Measurements from ENCODE around the gene HEBP1. TPM values are rescaled to one million over a fixed set of nuclear protein-coding genes. Genes with fewer than 3 reads are reported as not detected.

The HEBP1 gene
- total and polyA plus RNA-seq, 4 donors, result 27.7 to 70.0 (median 50.3) TPM

DNA sequence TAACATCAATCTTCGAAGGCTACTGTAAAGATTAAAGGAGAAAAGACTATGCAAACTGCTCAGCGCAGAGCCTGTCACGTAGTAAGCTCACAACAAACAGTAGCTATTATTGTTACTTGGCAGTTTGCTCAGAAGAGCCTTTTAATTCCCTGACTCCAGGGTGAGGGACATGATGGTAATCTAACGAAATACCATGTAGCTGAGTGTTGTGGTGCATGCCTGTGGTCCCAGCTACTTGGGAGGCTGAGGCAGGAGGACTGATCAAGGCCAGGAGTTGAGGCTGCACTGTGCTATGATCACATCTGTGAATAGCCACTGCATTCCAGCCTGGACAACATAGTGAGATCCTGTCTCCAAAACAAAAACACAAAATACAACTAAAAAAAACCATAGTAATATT is 22.8 kb downstream of the HEBP1 start:
- TF ChIP-seq GABPA (IDR thresholded peaks at IDR 0.05 in 1 of 2, conservative IDR thresholded peaks at IDR 0.05 in 1 of 2) (no peak), JUND (IDR thresholded peaks at IDR 0.05) (no peak), TAF1 (conservative IDR thresholded peaks at IDR 0.05) (no peak), HNF4G (IDR thresholded peaks at IDR 0.05) (no peak), HNF4A (conservative IDR thresholded peaks at IDR 0.05) (no peak), EGR1 (IDR thresholded peaks at IDR 0.05; ENCODE audit: low read depth in 2 of 2) (no peak), FOXA1 (IDR thresholded peaks at IDR 0.05) (no peak), SP1 (IDR thresholded peaks at IDR 0.05) (no peak)
- TF ChIP-seq, protein P1, sequence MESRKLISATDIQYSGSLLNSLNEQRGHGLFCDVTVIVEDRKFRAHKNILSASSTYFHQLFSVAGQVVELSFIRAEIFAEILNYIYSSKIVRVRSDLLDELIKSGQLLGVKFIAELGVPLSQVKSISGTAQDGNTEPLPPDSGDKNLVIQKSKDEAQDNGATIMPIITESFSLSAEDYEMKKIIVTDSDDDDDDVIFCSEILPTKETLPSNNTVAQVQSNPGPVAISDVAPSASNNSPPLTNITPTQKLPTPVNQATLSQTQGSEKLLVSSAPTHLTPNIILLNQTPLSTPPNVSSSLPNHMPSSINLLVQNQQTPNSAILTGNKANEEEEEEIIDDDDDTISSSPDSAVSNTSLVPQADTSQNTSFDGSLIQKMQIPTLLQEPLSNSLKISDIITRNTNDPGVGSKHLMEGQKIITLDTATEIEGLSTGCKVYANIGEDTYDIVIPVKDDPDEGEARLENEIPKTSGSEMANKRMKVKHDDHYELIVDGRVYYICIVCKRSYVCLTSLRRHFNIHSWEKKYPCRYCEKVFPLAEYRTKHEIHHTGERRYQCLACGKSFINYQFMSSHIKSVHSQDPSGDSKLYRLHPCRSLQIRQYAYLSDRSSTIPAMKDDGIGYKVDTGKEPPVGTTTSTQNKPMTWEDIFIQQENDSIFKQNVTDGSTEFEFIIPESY (IDR thresholded peaks at IDR 0.05), result no peak
- Histone ChIP-seq H3K9ac (ENCODE audit: low read depth in 1 of 2, low read length in 2 of 2) (no peak overlapping the region), H3K36me3 (ENCODE audit: control insufficient read depth in 4 of 4, insufficient read depth in 3 of 4, low read depth in 1 of 4, low read length in 3 of 4) (peaks cover 14 to 75% (median 60%) of the 10 kb centered on the region in 4 donors), H3K9me3 (ENCODE audit: control insufficient read depth in 4 of 4, low read length in 3 of 4) (no peaks in the 10 kb centered on the region), H3K4me3 (ENCODE audit: low read depth in 1 of 3, low read length in 3 of 3) (no peak overlapping the region), H3K27ac (ENCODE audit: low read depth in 1 of 2, low read length in 2 of 2) (no peak overlapping the region), H3K27me3 (ENCODE audit: control insufficient read depth in 4 of 4, insufficient read depth in 4 of 4, low read length in 3 of 4) (no peaks in the 10 kb centered on the region), H3K4me1 (ENCODE audit: control insufficient read depth in 4 of 4, insufficient read depth in 4 of 4, low read length in 3 of 4) (no peaks in the 10 kb centered on the region)
- 95% methylated on average over 4 of the region's 4 CpGs for WGBS
- no peak for DNase-seq (ENCODE audit: low spot score)

DNA sequence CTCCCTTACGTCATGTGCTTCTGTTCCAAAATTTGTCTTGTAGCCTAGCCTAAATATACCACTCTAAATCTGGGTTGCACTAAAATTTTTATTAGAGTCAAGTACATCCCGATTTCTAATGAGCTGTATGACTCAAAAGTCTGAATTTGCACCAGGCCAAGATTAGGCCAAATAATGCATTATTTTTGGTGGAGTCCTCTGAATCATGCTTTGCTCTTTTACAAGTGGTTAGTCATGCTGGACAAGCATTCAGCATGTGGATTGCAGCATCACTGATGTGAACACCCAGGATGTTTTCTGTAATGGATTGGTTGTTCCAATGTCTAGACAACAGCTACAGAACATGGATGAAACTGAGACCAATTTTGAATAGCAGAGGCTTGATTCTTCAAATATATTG is 23.7 kb downstream of the HEBP1 start:
- 89% methylated on average over 2 of the region's 2 CpGs for WGBS
- H3K9ac ChIP-seq (ENCODE audit: low read depth in 1 of 2, low read length in 2 of 2), result no peak overlapping the region
- H3K36me3 ChIP-seq (ENCODE audit: control insufficient read depth in 4 of 4, insufficient read depth in 3 of 4, low read depth in 1 of 4, low read length in 3 of 4), result peaks cover 15 to 74% (median 64%) of the 10 kb centered on the region in 4 donors
- no peaks in the 10 kb centered on the region for H3K9me3 ChIP-seq (ENCODE audit: control insufficient read depth in 4 of 4, low read length in 3 of 4)
- no peak for DNase-seq (ENCODE audit: low spot score)
- H3K27me3 ChIP-seq (ENCODE audit: control insufficient read depth in 4 of 4, insufficient read depth in 4 of 4, low read length in 3 of 4), result no peaks in the 10 kb centered on the region
- no peak overlapping the region for H3K4me3 ChIP-seq (ENCODE audit: low read depth in 1 of 3, low read length in 3 of 3)
- no peaks in the 10 kb centered on the region for H3K4me1 ChIP-seq (ENCODE audit: control insufficient read depth in 4 of 4, insufficient read depth in 4 of 4, low read length in 3 of 4)
- no peak for TF ChIP-seq RAD21 (IDR thresholded peaks at IDR 0.05)
- no peak for TF ChIP-seq JUND (IDR thresholded peaks at IDR 0.05)
- no peak for TF ChIP-seq SP1 (IDR thresholded peaks at IDR 0.05)
- TF ChIP-seq HNF4G (IDR thresholded peaks at IDR 0.05), result no peak
- TF ChIP-seq, protein P2, sequence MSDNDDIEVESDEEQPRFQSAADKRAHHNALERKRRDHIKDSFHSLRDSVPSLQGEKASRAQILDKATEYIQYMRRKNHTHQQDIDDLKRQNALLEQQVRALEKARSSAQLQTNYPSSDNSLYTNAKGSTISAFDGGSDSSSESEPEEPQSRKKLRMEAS (IDR thresholded peaks at IDR 0.05), result no peak
- no peak for TF ChIP-seq TAF1 (conservative IDR thresholded peaks at IDR 0.05)
- TF ChIP-seq FOXA1 (IDR thresholded peaks at IDR 0.05), result no peak
- TF ChIP-seq EGR1 (IDR thresholded peaks at IDR 0.05; ENCODE audit: low read depth in 2 of 2), result no peak
- TF ChIP-seq, protein P3, sequence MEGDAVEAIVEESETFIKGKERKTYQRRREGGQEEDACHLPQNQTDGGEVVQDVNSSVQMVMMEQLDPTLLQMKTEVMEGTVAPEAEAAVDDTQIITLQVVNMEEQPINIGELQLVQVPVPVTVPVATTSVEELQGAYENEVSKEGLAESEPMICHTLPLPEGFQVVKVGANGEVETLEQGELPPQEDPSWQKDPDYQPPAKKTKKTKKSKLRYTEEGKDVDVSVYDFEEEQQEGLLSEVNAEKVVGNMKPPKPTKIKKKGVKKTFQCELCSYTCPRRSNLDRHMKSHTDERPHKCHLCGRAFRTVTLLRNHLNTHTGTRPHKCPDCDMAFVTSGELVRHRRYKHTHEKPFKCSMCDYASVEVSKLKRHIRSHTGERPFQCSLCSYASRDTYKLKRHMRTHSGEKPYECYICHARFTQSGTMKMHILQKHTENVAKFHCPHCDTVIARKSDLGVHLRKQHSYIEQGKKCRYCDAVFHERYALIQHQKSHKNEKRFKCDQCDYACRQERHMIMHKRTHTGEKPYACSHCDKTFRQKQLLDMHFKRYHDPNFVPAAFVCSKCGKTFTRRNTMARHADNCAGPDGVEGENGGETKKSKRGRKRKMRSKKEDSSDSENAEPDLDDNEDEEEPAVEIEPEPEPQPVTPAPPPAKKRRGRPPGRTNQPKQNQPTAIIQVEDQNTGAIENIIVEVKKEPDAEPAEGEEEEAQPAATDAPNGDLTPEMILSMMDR (IDR thresholded peaks at IDR 0.05; ENCODE audit: low read depth, low read length, missing input control), result no peak
- TF ChIP-seq, protein P4, sequence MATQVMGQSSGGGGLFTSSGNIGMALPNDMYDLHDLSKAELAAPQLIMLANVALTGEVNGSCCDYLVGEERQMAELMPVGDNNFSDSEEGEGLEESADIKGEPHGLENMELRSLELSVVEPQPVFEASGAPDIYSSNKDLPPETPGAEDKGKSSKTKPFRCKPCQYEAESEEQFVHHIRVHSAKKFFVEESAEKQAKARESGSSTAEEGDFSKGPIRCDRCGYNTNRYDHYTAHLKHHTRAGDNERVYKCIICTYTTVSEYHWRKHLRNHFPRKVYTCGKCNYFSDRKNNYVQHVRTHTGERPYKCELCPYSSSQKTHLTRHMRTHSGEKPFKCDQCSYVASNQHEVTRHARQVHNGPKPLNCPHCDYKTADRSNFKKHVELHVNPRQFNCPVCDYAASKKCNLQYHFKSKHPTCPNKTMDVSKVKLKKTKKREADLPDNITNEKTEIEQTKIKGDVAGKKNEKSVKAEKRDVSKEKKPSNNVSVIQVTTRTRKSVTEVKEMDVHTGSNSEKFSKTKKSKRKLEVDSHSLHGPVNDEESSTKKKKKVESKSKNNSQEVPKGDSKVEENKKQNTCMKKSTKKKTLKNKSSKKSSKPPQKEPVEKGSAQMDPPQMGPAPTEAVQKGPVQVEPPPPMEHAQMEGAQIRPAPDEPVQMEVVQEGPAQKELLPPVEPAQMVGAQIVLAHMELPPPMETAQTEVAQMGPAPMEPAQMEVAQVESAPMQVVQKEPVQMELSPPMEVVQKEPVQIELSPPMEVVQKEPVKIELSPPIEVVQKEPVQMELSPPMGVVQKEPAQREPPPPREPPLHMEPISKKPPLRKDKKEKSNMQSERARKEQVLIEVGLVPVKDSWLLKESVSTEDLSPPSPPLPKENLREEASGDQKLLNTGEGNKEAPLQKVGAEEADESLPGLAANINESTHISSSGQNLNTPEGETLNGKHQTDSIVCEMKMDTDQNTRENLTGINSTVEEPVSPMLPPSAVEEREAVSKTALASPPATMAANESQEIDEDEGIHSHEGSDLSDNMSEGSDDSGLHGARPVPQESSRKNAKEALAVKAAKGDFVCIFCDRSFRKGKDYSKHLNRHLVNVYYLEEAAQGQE (IDR thresholded peaks at IDR 0.05), result no peak
- no peak for TF ChIP-seq NR2F2 (IDR thresholded peaks at IDR 0.05)
- TF ChIP-seq GABPA (IDR thresholded peaks at IDR 0.05 in 1 of 2, conservative IDR thresholded peaks at IDR 0.05 in 1 of 2), result no peak
- TF ChIP-seq FOXA2 (IDR thresholded peaks at IDR 0.05), result no peak
- TF ChIP-seq RXRA (IDR thresholded peaks at IDR 0.05), result no peak
- no peak for TF ChIP-seq YY1 (IDR thresholded peaks at IDR 0.05)
- TF ChIP-seq, protein P5, sequence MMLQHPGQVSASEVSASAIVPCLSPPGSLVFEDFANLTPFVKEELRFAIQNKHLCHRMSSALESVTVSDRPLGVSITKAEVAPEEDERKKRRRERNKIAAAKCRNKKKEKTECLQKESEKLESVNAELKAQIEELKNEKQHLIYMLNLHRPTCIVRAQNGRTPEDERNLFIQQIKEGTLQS (IDR thresholded peaks at IDR 0.05), result no peak
- TF ChIP-seq HNF4A (conservative IDR thresholded peaks at IDR 0.05), result no peak
- no peak overlapping the region for H3K27ac ChIP-seq (ENCODE audit: low read depth in 1 of 2, low read length in 2 of 2)
